Osteoblast (primary cell): ENCODE results near the gene RALB. TPM values are rescaled to one million over a fixed set of nuclear protein-coding genes. Genes with fewer than 3 reads are reported as not detected.

ENCODE experiments used
- DNase-seq: peaks from one replicate; pipeline ENCODE4 v3.0.0; 2011; ENCODE audit warnings: low spot score, mixed read lengths; ENCODE audit not compliant: insufficient read length; ENCODE audit errors: missing footprints
- H2AFZ ChIP-seq: 2 replicates; pipeline ENCODE4 v1.6.0; 2011; ENCODE audit warnings: mild to moderate bottlenecking, low read length
- H3K27ac ChIP-seq: 2 replicates; pipeline ENCODE4 v1.5.1; 2011; ENCODE audit warnings: mild to moderate bottlenecking, low read depth, low read length, moderate library complexity
- H3K27me3 ChIP-seq: 2 replicates; pipeline ENCODE4 v1.6.0; 2012; ENCODE audit warnings: mild to moderate bottlenecking, control low read depth, inconsistent platforms, low read length, moderate library complexity; ENCODE audit not compliant: insufficient read depth
- H3K36me3 ChIP-seq: 2 replicates; pipeline ENCODE4 v1.5.1; 2011; ENCODE audit warnings: mild to moderate bottlenecking, low read length, control low read depth, moderate library complexity; ENCODE audit not compliant: insufficient read depth
- H3K4me1 ChIP-seq: 2 replicates; pipeline ENCODE4 v1.5.1; 2011; ENCODE audit warnings: mild to moderate bottlenecking, low read length, control low read depth, moderate library complexity; ENCODE audit not compliant: insufficient read depth
- H3K4me2 ChIP-seq: 2 replicates; pipeline ENCODE4 v1.6.0; 2011; ENCODE audit warnings: mild to moderate bottlenecking, low read length; ENCODE audit not compliant: insufficient read depth
- H3K4me3 ChIP-seq: fragments of 200-600 bp; sonication (generic); 3 replicates; pipeline ENCODE4 v1.5.1; 2012; ENCODE audit warnings: mild to moderate bottlenecking, low read length, inconsistent platforms; ENCODE audit not compliant: insufficient read depth
- H3K79me2 ChIP-seq: 2 replicates; pipeline ENCODE4 v1.6.0; 2012; ENCODE audit warnings: mild to moderate bottlenecking, low read length, control low read depth, inconsistent platforms; ENCODE audit not compliant: insufficient read depth
- H3K9me3 ChIP-seq: 2 replicates; pipeline ENCODE4 v1.5.1; 2011; ENCODE audit warnings: low read depth, low read length, control low read depth
- H4K20me1 ChIP-seq: 2 replicates; pipeline ENCODE4 v1.6.0; 2012; ENCODE audit warnings: mild to moderate bottlenecking, low read length, control low read depth; ENCODE audit not compliant: insufficient read depth
- CTCF ChIP-seq: IDR thresholded peaks from 2 replicates; pipeline ENCODE4 v1.5.1; 2011; ENCODE audit warnings: mild to moderate bottlenecking, low read depth, low read length, moderate library complexity; ENCODE audit errors: extremely low read depth
- small RNA-seq: library from RNA; depleted of rRNA; stranded (forward); fragments of <200 nt; gene quantifications from one replicate; pipeline ENCODE3, GENCODE V24; 2012
- total RNA-seq: library from RNA; depleted of rRNA; stranded (reverse); fragments of >200 nt; gene quantifications from 2 replicates; pipeline ENCODE4 v1.2.3, GENCODE V29; 2012

Gene RALB
- total RNA-seq, 1 donor, result 48.5 TPM

GRCh38 chr2:120343100-120343432 is 90.4 kb downstream of the RALB start:
- H3K4me2 ChIP-seq, result peak overlapping the region; percentile 79
- H3K79me2 ChIP-seq, result no peaks in the 10 kb centered on the region
- no peaks in the 10 kb centered on the region for H3K36me3 ChIP-seq
- DNase-seq, result peak; percentile 91
- H3K9me3 ChIP-seq, result no peaks in the 10 kb centered on the region
- H3K4me1 ChIP-seq, result peaks cover 15% of the 10 kb centered on the region
- peak overlapping the region; percentile 68 for H2AFZ ChIP-seq
- H4K20me1 ChIP-seq, result peaks cover 4% of the 10 kb centered on the region
- peaks cover 33% of the 10 kb centered on the region for H3K27me3 ChIP-seq
- H3K27ac ChIP-seq, result no peak overlapping the region
- H3K4me3 ChIP-seq, result no peak overlapping the region
- no peak for TF ChIP-seq CTCF

- H3K4me2 ChIP-seq, result peak overlapping the region; percentile 79
- H3K4me3 ChIP-seq, result peak overlapping the region; percentile 55
- H3K36me3 ChIP-seq, result no peaks in the 10 kb centered on the region
- no peaks in the 10 kb centered on the region for H3K9me3 ChIP-seq
- H2AFZ ChIP-seq, result peak overlapping the region; percentile 68
- TF ChIP-seq CTCF, result peak; percentile 65
- peaks cover 33% of the 10 kb centered on the region for H3K27me3 ChIP-seq
- H3K4me1 ChIP-seq, result peaks cover 15% of the 10 kb centered on the region
- H3K79me2 ChIP-seq, result no peaks in the 10 kb centered on the region
- DNase-seq, result peak; percentile 98
- peaks cover 4% of the 10 kb centered on the region for H4K20me1 ChIP-seq
- H3K27ac ChIP-seq, result no peak overlapping the region
Observed at GRCh38 chr2:120343433-120344105, 90.9 kb downstream of the RALB start.

Small RNAs within 50 kb of the gene (small RNA-seq; reads per million reads assigned to genes)
- gene MTND4LP14, result not detected

Other genes with a start within 250 kb of the RALB start
- gene EPB41L5, start 239.8 kb upstream of the RALB start, total RNA-seq, result 9.4 and 11.2 TPM in 2 replicates
- gene TMEM185B, start 29.5 kb upstream of the RALB start, total RNA-seq, result 42.1 and 46.7 TPM in 2 replicates
- under 0.01 and 0.29 TPM in 2 replicates for gene INHBB, start 93.3 kb downstream of the RALB start, total RNA-seq